ENCODE measurements around the gene KCNB1. TPM values are rescaled to one million over a fixed set of nuclear protein-coding genes. Genes with fewer than 3 reads are reported as not detected.

Gene KCNB1
- total RNA-seq, 1 donor from 2014 or later, result 5.7 TPM

DNA sequence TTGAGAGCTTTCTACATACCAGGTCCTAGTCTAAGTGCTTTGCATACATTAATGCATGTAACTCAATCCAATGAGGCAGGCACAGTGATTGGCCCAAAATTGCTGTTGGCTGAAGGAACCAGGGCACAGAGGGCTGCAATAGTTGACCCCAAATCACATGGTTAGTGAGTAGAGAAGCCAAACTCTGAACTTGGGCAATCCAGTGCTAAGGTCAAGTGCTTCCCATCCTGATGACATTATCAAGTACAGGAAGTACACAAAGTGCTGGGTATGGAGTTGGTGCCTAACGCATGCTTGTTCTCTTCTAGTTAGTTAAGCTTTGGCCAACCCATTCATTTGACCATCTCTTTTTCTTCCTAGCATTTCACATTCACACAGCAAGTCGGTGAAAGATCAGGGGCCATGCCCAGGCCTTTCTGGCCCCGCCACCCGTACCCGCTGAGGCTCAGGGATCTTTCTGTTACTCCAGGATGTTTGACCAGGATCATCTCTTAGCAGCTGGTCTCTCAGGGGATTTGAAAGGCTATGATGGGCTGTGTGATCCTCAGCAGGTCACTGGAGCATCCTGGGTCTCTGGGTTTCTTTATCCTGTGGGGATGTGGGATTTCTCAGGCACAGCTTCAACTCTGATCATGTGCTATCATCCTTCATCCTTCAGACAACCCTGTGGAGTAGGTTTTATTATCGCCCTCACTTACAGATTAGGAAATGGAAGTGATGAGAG is 7.0 kb downstream of the KCNB1 start:
- DNase-seq (ENCODE audit: low spot score in 2 of 2) (no peak), FAIRE-seq (no peak)

DNA sequence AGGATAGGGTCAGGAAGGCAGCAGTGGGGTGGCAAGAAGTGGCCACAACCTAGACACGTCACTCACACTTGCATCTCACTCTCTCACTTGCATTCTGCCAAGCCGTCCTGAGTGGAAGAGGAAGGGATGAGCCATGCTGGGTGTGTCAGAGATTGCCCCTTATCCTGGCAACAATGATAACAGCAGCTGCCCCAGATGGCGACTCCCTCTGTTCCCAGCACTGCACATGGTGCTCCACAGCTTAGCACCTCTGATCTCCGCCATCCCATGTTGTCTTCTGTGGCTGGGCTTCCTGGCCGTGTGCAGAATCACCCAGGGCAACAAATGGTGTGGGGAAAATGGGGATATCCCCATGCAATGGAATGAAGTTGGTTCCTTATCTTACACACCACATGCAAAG is 11.1 kb downstream of the KCNB1 start:
- FAIRE-seq, result no peak
- DNase-seq (ENCODE audit: low spot score in 2 of 2), result no peak

DNA sequence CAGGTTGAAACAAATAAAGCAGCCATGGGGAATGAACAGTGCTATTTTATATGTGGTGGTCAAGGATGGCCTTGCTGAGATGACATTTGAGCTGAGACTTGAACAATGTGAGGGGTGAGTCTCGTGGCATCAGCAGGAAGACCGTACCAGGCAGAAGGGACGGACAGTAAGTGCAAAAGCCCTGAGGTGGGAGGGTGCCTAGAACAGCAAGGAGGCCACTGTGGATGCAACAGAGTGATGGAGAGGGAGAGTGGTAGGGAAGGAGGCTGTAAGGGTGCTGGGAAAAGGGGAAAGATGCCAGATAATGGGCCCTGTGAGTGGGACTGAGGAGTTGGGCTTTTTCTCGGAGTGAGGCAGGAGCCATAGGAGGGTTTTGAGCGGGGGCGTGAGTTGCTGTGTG is 11.5 kb downstream of the KCNB1 start:
- no peak for DNase-seq (ENCODE audit: low spot score in 2 of 2)

DNA sequence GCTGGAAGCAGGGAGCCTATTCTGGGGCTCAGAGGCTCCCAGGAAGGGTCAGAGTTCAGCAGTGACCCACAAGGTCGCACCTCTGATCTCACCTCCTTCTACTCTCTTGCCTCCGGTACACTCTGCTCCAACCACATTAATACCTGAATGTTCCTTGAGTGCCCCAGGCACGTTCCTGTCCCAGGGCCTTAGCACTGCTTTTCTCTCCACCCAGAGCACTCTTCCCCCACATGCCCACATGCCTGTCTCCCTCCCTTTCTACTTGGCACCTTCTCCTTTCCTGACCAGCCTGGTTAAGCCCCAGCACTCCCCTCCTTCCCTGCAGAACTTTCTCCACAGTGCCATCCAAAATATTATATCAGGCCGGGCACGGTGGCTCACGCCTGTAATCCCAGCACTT is 13.4 kb downstream of the KCNB1 start:
- FAIRE-seq (no peak), DNase-seq (ENCODE audit: low spot score in 2 of 2) (no peak)

More for the DNA sequence above, 11.5 kb downstream of the KCNB1 start:
- FAIRE-seq, result no peak

DNA sequence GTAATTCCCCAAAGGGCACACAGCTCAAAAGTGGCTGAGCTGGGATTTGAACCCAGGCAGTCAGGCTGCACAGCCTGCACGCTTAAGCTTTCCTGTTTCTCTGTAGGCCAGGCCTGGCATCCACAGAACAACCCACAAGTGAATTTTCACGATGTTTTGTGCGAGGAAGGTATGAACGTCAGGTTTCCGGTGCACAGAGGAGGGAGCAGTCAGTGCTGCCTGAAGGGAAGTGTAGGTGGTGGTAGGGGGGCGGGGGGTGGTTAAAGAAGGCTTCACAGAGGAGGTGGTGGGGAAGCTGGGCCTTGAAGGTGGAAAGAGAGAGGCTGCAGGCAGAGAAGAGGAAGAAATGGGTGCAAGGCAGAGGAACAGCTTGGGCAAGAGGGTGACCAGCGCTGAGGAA is 14.1 kb downstream of the KCNB1 start:
- FAIRE-seq (no peak), DNase-seq (ENCODE audit: low spot score in 2 of 2) (no peak)

DNA sequence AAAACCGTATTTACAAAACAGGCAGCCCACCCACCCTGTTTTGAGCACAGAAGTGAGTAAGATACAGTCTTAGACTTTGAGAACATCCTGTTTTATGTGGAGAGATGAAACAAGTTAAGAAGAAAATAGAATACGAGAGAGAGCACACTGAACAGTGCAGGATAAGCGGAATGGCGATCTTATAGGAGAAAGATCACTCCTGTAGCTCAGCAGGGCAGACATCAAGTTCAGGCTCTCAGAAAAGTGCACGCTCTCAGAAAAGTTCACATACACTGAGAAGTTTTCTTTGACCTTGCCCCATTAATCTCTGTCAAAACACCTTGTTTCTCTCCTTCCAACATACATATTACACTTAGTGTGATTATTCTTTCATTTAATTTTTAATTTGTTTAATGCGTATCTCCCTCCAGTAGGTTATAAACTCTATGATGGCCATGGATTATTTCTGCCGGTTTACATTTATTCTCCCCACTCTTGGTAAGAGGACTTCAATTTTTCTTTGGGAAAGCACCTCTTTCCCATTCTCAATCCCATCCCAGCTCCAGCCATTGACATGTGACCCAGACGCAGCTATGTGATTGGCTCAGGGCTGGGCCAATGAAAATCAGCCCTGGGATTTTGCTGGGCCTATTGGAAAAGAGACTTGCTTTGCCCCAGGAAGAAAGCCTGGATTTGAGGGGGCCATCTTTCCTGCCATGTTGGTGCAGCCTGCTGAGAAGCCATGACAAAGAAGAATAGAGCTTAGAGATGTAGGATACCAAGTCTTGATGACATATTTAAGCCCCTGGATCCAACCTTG is 16.2 kb downstream of the KCNB1 start:
- no peak for FAIRE-seq
- DNase-seq (ENCODE audit: low spot score in 2 of 2), result no peak

DNA sequence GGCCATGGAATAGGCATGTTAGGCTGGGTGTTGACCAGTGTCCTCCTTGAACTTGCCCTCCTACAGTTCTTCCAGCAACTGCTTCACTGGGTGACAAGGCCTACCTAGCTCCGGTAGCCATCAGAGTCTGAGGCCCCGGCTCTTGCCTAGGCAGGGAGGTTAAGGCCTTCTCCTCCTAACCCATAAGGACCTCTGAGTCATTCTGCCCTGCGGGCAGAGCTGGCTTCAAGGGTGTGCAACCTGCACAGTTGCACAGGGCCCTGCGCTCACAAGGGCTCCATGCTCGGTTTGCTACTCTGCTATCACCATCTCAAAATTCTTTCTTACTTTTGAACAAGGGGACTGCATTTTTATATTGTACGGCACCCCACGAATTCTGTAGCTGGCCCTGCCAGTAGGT is 17.9 kb downstream of the KCNB1 start:
- no peak for DNase-seq (ENCODE audit: low spot score in 2 of 2)
- FAIRE-seq, result no peak

DNA sequence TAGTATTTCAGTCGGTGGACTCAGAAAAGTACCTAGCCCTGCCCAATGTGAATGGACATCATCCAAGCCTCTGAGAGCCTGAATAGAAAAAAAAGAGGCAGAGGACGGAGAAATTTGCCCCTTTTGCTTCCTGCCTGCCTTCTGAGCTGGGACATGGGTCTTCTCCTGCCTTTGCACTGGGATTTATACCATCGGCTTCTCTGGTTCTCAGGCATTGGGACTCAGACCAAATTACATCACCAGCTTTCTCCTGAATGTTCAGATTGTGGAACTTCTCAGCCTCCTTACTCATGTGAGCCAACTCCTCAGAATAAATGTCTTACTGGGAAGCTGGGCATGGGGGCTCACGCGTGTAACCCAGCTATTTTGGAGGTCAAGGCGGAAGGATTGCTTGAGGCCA is 19.8 kb downstream of the KCNB1 start:
- no peak for FAIRE-seq
- DNase-seq (ENCODE audit: low spot score in 2 of 2), result no peak

DNA sequence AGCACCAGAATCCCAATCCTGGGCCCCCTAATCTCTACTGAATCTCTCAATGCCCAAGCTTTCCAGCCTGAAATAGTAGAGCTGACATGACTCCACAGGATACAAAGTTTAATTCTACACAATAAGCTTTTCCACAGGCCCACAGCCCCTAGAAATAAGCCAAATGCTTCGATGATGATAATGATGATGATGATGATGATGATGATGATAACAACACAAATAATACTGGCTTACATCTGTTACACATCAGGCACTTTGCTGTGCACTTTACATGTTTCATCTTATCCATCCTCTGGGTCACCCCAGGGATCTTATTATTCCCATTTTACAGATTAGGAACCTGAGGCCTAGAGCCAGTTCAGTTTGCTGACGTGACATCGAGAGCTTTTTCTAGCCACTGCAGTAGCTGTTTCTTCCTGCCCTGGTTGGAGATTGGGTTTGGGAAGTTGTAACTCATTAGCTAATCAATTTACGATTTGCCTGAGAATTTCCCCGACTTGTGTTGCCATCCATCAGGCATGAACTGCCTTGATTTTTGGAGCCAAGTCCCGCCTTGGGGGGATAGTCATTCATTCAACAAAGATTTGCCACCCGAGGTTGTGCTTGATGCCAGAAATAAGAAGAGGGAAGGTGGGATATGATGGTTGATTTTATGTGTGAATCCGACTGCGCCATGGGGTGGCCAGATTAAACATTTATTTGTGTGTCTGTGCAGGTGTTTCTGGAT is 20.4 kb downstream of the KCNB1 start:
- no peak for FAIRE-seq
- DNase-seq (ENCODE audit: low spot score in 2 of 2), result no peak

DNA sequence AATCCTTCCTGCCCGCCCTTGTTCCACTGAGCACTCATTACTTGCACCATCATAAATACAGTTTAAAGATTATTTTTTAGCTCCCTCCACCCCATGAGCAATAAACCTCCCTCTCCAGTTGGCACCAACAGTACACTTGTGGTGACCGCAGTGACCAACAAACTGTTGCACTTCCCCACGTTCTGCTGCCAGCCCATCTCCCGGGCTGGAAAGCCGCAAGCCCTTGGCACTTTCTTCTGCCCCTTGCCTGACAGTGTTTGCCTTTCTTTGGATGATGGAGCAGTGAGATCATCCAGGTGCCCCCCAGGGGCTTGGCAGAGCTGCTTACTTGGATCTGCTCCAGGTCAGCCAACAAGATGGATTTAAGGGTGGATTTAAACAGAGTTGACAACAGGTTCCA is 21.6 kb downstream of the KCNB1 start:
- FAIRE-seq, result no peak
- DNase-seq (ENCODE audit: low spot score in 2 of 2), result no peak

DNA sequence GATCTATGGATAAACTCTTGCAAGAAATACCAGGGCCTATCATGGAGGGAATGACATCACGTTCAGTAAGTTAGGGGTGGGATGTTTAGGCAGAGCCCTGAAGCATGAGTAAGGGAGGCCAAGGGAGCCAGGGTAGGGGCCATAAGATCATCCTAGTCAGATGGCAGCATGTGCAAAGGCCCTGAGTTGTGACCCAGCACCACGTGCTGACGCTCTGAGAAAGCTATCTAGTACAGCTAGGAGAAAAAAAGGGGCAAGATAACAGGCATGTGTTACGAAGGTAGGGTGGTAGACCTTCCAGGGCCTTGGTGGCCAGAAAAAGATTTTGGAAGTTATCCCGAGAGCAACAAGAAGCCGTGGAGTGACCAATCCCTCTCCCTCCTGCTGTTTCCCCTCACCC is 22.3 kb downstream of the KCNB1 start:
- FAIRE-seq (no peak), DNase-seq (ENCODE audit: low spot score in 2 of 2) (no peak)

DNA sequence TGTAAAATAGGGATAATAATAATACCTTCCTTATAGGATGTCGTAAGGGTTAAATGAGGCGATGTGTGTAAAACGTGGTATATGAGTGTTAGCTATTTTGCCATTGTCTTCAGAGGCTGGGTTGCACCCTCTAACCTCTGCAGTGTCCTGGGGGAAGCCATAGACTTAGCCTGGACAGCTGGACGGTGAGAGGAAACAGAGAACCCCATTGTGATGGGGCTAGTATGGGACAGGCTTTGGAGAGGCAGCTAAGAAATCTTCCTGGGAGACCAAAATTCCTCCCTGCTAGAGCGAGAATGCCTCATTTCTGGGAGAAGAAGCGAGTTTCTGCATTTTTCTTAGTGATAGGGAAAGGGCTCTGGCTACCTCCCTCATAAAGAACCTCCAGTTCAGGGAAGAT is 22.8 kb downstream of the KCNB1 start:
- DNase-seq (ENCODE audit: low spot score in 2 of 2), result no peak
- FAIRE-seq, result no peak

DNA sequence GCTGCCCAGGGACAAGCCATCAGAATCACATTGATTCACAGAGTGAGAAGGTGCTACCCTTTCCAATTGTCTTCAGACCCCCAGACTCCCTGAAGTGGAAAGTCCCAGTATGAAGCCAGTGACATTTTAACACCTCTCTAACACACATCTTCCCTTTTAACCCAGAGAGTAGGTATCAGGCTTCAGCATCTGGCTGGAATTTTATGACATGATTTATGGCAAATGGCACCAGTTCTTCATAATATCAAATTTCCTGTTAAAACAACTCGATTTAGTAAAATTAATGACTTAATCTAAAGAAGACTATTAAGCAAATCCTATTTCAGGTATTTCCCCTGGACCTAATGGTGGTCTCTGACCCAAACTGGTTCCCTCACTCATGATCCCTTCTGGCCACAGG is 25.0 kb downstream of the KCNB1 start:
- DNase-seq (ENCODE audit: low spot score in 2 of 2) (no peak), FAIRE-seq (no peak)

DNA sequence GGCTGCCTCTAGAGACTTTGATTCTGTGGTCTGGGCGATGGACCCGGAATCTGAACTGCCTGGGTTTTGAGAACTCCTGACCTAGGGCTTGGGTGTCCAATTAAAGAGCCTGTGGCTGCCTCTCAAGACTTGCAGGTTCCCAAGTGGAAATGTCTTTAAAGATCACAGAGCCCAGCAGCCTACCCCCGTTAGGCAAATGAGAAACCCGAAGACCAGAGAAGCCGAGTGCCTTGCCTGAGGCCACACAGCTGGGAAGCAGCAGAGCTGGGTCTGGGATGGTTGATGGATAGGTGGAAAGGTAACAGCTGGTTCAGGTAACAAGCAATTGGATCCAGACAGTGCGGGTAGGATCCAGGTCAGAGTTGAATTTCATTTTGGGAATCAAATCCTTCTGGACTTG is 25.8 kb downstream of the KCNB1 start:
- no peak for DNase-seq (ENCODE audit: low spot score in 2 of 2)
- no peak for FAIRE-seq

DNA sequence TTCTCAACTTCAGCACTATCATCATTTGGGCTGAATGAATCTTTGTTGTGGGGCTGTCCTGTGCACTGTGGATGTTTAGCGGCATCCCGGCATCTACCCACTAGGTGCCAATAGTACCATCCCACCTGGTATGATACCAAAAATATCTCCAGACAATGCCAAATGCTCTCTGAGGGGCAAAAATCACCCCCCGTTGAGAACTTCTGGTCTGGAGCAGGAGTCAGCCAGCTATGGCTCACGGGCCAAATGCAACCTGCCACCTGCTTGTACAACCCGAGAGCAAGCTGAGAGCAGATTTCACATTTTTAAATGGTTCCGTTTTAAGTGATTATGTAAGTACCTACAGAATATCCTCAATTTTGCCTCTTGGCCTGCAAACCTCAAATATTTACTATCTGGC is 26.8 kb downstream of the KCNB1 start:
- FAIRE-seq (no peak), DNase-seq (ENCODE audit: low spot score in 2 of 2) (no peak)

DNA sequence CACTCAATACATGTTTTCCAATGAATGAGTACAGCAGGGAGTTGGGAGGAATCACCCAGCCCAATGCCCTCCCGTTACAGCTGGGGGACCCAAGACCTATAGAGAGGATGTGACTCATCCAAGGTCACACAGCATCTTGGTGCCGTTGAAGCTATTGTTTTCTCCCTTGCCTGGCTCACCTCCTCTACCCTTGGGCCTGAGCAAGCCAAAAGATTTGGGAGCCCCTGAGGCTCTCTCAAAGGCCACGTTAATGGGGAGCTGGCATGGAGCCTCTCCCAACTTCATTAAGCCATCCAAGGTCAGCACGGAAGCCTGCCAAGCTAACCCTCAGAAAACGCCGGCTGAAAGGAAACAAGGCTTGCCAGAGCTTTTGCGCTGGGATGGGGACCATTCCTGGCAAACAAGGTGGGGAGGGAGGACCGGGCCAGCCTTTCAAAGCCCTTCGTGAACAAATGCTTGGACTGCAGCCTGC is 30.4 kb downstream of the KCNB1 start:
- DNase-seq (ENCODE audit: low spot score in 2 of 2) (no peak), FAIRE-seq (no peak)

DNA sequence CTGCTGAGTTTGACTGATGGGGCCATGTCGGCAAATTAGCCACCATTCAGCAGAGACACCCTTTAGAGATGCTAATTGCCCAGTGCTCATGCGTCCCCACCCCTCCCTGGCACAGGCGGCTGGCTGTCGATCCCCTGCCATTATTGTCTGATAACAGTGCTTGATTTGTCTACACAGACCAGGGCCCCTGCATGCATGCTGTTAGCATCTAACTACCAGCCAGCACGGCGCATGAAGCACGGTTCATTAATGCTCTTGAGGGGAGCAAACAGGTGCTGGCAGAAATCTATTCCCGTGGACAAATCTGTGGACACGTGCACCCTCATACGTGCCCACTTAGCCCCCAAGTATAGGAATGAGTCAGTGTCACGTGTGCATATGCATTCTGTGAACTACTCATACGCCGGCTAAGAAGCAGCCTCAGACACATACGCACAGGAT is 32.2 kb downstream of the KCNB1 start:
- no peak for DNase-seq (ENCODE audit: low spot score in 2 of 2)
- FAIRE-seq, result no peak

DNA sequence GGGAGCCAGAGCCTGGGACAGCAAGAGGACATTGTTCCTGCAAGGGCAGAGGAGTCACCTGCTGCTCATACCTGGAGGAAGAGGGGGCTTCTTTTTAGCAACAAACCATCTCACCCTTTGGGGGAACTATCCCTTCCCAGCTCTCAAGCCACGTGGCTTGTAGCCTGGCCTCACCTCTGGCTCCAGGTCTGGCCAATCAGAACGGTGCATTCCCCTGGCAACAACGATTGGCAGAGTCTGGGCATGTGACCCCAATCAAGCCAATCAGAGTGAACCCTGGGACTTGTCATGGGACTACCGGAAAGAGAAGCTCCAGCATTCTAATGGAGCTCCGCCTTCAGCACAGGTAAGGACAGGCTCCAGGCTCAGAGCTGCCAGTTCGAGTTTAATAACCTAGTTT is 33.6 kb downstream of the KCNB1 start:
- no peak for FAIRE-seq

DNA sequence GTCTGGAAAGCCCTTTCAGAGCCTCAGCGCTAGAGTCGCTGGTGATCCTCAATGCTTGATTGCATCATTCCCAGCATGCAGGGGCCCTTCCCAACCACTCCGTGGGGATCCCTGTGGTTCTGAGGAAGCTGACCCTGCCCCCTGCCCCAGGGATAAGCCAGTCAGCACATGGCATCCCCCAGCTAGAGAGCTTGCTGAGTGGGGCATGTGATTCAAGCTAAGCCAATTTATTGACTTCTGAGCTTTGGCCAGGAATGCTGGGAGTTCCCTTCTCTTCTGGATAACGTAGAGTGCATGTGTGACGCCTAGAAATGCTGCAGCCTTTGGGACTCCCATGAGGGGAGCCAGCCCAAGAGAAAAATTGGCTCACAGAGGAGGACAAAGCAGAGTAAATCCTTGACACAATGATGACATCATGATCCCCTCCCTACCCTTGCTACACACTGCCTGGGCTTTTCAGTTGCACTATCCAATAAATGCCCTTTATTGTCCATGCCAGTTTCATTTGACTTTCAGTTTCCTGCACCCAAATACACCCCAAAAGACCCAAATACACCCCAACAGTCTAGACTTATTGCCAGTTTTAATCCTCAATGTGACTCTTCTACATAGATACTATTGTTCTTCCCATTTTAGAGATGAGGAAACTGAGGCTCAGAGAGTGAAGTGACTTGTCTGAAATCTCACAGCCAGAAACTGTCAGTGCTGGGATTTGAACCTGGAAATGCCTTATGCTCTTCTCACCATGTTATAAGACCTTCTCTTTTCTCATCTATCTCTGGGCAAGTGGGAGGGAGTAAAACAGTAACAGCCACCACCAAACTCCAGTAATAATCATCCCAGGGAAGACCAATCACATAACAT is 34.3 kb downstream of the KCNB1 start:
- no peak for DNase-seq (ENCODE audit: low spot score in 2 of 2)
- no peak for FAIRE-seq

More for the DNA sequence above, 33.6 kb downstream of the KCNB1 start:
- no peak for DNase-seq (ENCODE audit: low spot score in 2 of 2)

DNA sequence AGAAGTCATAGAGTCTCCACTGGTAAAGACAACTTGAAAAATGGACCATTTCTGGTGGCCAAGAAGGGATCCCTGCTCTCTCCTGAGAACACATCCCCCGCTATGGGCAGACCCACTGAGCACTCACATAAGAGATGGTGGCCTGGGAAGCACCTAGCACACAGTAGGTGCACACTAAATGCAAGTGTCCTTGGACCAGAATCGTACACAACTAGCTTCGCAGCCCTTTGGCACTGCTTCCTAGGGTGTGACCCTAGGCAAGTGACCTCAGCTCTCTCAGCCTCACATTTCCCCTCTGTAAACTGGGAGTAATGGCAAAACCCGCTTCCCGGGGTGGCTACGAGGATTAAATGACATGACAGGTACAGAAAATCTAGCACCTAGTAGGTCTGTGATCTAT is 35.1 kb downstream of the KCNB1 start:
- DNase-seq (ENCODE audit: low spot score in 2 of 2) (no peak), FAIRE-seq (no peak)
